ENCODE data around the gene IL36G. TPM values are rescaled to one million over a fixed set of nuclear protein-coding genes. Genes with fewer than 3 reads are reported as not detected.

IL36G gene
- total RNA-seq, 1 donor from 2014 or later: not detected

DNA sequence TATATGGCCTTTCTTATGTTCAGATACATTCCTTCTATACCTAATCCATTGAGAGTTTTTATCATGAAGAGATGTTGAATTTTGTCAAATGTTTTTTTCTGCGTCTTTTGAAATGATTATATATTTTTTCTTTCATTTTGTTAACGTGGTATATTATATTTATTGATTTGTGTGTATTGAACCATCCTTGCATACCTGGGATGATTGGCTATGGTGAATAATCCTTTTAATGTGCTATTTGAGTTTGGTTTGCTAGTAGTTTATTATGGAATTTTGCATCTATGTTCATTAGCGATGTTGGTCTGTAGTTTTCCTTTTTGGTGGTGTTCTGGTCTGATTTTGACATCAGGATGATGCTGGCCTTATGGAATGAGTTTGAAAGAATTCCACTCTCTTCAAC lies 11.8 kb downstream of the IL36G start:
- peaks cover 23% of the 10 kb centered on the region for H3K9me3 Mint-ChIP-seq (ENCODE audit: unreplicated experiment)
- no peaks in the 10 kb centered on the region for H3K36me3 Mint-ChIP-seq (ENCODE audit: unreplicated experiment)
- H3K27ac Mint-ChIP-seq (ENCODE audit: unreplicated experiment): no peak overlapping the region
- peaks cover 50% of the 10 kb centered on the region for H3K27me3 Mint-ChIP-seq (ENCODE audit: unreplicated experiment)
- no peak for DNase-seq (ENCODE audit: extremely low spot score, unreplicated experiment)
- TF ChIP-seq, protein P1, sequence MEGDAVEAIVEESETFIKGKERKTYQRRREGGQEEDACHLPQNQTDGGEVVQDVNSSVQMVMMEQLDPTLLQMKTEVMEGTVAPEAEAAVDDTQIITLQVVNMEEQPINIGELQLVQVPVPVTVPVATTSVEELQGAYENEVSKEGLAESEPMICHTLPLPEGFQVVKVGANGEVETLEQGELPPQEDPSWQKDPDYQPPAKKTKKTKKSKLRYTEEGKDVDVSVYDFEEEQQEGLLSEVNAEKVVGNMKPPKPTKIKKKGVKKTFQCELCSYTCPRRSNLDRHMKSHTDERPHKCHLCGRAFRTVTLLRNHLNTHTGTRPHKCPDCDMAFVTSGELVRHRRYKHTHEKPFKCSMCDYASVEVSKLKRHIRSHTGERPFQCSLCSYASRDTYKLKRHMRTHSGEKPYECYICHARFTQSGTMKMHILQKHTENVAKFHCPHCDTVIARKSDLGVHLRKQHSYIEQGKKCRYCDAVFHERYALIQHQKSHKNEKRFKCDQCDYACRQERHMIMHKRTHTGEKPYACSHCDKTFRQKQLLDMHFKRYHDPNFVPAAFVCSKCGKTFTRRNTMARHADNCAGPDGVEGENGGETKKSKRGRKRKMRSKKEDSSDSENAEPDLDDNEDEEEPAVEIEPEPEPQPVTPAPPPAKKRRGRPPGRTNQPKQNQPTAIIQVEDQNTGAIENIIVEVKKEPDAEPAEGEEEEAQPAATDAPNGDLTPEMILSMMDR (IDR thresholded peaks at IDR 0.05): no peak
- no peak overlapping the region for H3K4me3 Mint-ChIP-seq (ENCODE audit: unreplicated experiment)
- no peaks in the 10 kb centered on the region for H3K4me1 Mint-ChIP-seq (ENCODE audit: unreplicated experiment)

DNA sequence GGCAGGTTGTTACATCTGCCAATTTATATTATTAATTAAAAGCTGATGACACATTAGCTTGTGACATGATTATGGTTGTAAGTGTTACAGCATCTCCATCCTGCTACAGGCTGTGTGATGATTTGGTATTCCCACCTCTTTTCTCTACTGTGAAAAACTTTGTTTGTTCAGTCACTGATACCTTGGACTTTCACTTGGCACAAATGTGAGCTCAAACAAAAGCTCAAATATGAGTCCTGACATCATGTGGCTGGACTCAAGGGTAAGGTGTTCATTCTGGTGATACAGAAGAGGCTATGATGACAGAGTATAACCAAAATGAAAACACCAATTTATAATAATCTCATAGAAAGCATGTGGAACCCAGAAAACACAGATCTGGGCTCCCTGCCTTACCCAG lies 16.0 kb downstream of the IL36G start:
- no peak for DNase-seq (ENCODE audit: extremely low spot score, unreplicated experiment)
- no peak overlapping the region for H3K27ac Mint-ChIP-seq (ENCODE audit: unreplicated experiment)
- TF ChIP-seq, protein P1 (IDR thresholded peaks at IDR 0.05): no peak
- peaks cover 49% of the 10 kb centered on the region for H3K27me3 Mint-ChIP-seq (ENCODE audit: unreplicated experiment)
- no peak overlapping the region for H3K4me3 Mint-ChIP-seq (ENCODE audit: unreplicated experiment)
- H3K36me3 Mint-ChIP-seq (ENCODE audit: unreplicated experiment): no peaks in the 10 kb centered on the region
- H3K4me1 Mint-ChIP-seq (ENCODE audit: unreplicated experiment): no peaks in the 10 kb centered on the region
- H3K9me3 Mint-ChIP-seq (ENCODE audit: unreplicated experiment): peaks cover 23% of the 10 kb centered on the region

DNA sequence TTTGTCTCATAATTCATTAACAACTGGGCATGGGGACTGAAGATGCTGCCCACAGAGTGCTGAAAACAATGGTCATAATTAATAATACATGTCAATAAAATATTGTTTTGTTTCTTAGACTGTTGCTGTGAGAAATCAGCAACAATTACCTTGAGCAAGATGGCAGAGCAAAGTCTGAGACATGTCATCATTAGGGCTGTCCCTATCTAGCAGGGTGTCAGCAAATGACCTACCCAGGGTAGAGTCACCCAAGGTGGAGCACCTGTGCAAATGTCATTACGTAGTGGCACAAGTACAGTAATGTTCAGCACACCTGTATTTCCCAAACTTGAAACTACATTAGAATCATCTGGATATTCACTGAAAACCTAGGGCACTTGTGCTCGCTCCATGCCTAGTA lies 16.8 kb downstream of the IL36G start:
- H3K27ac Mint-ChIP-seq (ENCODE audit: unreplicated experiment): no peak overlapping the region
- TF ChIP-seq, protein P1 (IDR thresholded peaks at IDR 0.05): no peak
- DNase-seq (ENCODE audit: extremely low spot score, unreplicated experiment): no peak
- peaks cover 23% of the 10 kb centered on the region for H3K9me3 Mint-ChIP-seq (ENCODE audit: unreplicated experiment)
- H3K4me3 Mint-ChIP-seq (ENCODE audit: unreplicated experiment): no peak overlapping the region
- no peaks in the 10 kb centered on the region for H3K36me3 Mint-ChIP-seq (ENCODE audit: unreplicated experiment)
- peaks cover 51% of the 10 kb centered on the region for H3K27me3 Mint-ChIP-seq (ENCODE audit: unreplicated experiment)
- no peaks in the 10 kb centered on the region for H3K4me1 Mint-ChIP-seq (ENCODE audit: unreplicated experiment)

DNA sequence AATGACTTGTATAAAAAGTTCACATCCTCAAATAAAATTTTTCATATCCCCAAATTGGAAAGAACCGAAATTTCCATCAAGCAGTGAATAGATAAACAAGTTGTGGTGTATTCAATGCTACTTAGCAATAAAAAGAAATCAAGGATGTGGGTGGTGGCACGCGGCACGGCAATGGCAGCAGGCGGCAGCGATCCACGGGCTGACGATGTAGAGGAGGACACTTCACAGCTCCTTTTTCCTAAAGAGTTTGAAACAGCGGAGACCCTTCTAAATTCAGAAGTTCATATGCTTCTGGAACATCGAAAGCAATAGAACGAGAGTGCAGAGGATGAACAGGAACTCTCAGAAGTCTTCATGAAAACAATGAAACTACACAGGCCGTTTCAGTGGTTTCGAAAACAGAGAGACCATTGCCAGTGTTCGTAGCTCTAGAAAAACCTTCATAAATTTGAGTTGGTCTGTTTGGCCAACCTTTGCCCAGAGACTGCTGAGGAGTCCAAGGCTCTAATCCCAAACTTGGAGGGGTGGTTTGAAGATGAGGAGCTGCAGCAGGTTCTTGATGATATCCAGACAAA lies 17.6 kb downstream of the IL36G start:
- Mint-ChIP-seq H3K36me3 (ENCODE audit: unreplicated experiment) (no peaks in the 10 kb centered on the region), H3K4me3 (ENCODE audit: unreplicated experiment) (no peak overlapping the region), H3K4me1 (ENCODE audit: unreplicated experiment) (no peaks in the 10 kb centered on the region), H3K27me3 (ENCODE audit: unreplicated experiment) (peaks cover 51% of the 10 kb centered on the region), H3K9me3 (ENCODE audit: unreplicated experiment) (peaks cover 21% of the 10 kb centered on the region), H3K27ac (ENCODE audit: unreplicated experiment) (no peak overlapping the region)
- DNase-seq (ENCODE audit: extremely low spot score, unreplicated experiment): no peak
- TF ChIP-seq, protein P1 (IDR thresholded peaks at IDR 0.05): no peak

DNA sequence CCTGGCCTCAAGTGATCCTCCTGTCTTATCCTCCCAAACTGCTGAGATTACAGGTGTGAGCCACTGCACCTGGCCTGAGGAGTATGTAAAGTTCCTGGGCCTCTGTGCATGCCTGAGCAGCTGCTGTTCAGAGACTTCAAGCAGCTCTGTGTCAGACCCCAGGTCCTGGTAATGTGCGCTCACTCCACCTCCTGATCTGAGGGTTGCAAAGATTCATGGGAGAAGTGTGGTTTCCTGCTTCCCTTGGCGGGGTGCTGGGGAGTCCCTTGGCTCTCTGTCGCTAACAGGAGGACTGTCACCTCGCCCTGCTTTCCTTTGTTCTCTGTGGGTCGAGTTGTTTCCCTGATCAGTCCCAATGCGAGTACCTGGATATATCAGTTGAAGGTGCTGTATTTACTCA lies 18.8 kb downstream of the IL36G start:
- Mint-ChIP-seq H3K9me3 (ENCODE audit: unreplicated experiment) (peaks cover 30% of the 10 kb centered on the region), H3K27me3 (ENCODE audit: unreplicated experiment) (peaks cover 47% of the 10 kb centered on the region), H3K4me1 (ENCODE audit: unreplicated experiment) (no peaks in the 10 kb centered on the region), H3K27ac (ENCODE audit: unreplicated experiment) (no peak overlapping the region), H3K4me3 (ENCODE audit: unreplicated experiment) (no peak overlapping the region), H3K36me3 (ENCODE audit: unreplicated experiment) (peaks cover 2% of the 10 kb centered on the region)
- no peak for DNase-seq (ENCODE audit: extremely low spot score, unreplicated experiment)
- TF ChIP-seq, protein P1 (IDR thresholded peaks at IDR 0.05): no peak

All from osteocyte (in vitro differentiated cells).